GM19035 (cell line): ENCODE results near the gene TBCK.
"Not testable (repeated sequence)": the region's sequence is repeated elsewhere in the genome, so short reads cannot be mapped to it uniquely, and the experiment has no call there.

Experiments
- ATAC-seq: cut with Tn5 transposase; IDR thresholded peaks from one replicate; pipeline ENCODE4 v1.9.1; 2021; ENCODE audit not compliant: unreplicated experiment

TBCK gene

DNA sequence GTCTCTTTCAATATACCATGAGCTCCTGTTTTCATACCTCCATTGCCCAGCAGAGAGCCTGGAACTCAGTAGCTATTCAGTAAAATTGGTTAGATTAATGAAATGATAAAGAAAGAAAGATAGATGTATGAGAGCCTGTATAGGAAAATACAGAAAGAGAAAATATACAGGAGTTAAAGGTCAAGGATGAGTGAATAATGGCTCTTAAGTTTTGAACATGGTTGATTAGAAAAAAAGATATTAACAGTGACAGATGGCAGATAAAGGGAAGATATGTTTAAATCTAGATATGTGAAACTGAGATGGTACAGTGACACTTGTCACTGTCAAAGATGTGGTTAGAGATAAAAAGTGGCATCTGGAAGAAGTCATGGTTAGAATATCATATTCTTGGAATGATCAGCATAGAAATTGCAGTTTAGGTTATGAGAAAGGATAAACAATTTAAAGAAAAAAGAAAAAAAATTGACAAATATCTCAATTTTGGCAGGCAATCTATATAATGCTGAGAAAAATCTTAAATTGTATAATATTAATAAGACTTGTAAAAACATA, 179.2 kb downstream of the TBCK start:
- no peak for ATAC-seq

DNA sequence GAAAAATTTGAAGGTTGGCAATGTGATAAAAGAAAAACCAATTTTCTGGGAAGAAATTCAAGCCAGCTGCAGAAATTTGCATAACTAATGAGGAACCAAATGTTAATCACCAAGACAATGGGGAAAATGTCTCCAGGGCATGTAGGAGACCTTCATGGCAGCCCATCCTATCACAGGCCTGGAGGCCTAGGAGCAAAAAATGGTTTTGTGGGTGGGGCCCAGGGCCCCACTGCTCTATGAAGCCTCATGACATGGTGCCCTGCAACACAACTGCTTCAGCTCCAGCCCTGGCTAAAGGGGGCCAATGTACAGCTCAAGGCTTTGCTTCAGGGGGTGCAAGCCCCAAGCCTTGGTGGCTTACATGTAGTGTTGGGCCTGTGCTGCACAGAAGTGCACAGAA, 184.0 kb downstream of the TBCK start:
- no peak for ATAC-seq

DNA sequence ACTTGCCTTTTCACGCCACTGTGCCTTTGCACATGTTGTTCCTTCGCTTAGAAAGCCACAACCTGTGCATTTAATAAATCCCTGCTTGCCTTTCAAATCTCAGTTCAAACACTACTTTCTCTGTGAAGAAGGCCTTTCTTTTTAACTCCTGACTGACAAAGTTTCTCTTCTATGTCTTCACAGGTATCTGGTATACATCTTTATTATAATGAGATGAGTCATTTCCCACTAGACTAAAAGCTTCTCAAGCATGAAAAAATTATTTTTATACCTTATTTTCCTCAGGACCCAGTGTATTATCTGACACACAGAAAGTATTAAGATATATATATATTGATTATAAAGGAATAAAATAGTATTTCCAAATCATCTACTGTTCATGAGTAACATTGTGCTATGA, 189.9 kb downstream of the TBCK start:
- no peak for ATAC-seq

DNA sequence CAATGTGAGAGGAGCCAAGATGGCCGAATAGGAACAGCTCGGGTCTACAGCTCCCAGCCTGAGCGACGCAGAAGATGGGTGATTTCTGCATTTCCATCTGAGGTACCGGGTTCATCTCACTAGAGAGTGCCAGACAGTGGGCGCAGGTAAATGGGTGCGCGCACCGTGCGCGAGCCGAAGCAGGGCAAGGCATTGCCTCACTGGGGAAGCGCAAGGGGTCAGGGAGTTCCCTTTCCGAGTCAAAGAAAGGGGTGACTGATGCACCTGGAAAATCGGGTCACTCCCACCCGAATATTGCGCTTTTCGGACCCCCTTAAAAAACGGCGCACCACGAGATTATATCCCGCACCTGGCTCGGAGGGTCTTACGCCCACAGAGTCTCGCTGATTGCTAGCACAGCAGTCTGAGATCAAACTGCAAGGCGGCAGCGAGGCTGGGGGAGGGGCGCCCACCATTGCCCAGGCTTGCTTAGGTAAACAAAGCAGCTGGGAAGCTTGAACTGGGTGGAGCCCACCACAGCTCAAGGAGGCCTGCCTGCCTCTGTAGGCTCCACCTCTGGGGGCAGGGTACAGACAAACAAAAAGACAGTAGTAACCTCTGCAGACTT, 196.0 kb downstream of the TBCK start:
- not testable (repeated sequence) for ATAC-seq

DNA sequence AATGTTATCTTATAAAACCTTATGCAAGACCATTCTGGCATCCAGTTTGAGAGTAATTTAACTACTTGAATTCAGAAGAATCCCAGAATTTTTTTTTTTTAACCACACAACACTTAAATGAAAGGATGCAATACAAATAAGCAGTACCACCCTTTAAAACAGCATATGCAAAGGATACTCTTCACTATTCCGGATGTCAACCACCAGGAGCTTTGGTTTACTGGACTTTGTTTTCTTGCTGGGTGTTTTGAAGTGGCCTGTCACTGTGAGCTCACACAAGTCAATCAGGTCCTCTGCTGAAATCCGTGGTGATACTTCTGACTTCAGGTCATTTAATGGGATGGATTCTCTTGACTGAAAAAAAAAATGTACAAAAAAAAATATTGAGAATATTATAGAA, 200.0 kb downstream of the TBCK start:
- ATAC-seq, result no peak

DNA sequence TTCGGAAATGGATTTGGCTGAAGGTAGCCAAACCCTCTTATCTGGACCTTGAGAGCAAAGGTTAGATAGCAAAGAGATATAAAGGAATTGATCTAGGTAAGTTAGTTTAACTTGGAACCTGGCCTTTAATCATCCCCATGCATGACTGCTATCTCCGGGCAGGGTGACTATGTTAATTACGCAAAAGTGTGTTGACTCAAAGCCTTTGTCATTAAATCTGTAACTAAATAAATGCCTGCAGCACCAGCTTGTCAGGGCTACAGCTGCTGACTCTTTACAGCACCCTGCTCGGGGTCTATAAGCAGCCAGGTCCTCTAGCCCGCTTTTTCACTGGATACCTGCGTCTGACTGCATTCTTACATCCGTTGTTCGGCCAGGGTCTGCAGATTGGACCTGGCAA, 201.7 kb downstream of the TBCK start:
- ATAC-seq, result no peak

DNA sequence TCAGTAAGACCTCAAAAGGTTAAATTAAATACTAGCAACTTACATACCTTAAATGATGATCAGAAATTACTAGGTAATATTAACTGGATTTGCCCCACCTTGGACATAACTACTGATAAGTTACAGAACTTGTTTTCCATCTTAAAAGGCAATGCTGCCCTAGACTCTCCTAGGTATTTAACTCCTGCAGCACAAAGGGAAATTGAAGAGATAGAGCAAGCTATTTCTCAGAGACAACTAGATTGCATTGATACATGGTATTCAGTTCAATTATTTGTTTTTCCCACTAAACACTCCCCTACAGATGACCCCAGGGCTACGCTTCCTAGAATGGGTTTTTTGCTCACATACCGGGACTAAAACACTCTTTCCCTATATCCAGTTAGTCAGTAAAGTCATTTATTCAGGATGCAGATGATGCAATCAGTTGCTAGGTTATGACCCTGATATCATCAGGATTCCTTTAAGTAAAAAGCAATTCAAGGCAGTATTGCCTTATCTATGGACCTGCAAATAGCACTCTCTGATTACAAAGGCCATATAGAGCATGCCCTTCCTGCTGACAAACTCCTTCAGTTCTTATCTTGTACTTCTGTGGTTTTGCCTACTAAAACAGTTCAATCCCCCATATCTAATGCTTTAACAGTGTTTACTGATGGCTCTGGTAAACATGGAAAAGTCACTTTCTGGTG, 204.1 kb downstream of the TBCK start:
- not testable (repeated sequence) for ATAC-seq

DNA sequence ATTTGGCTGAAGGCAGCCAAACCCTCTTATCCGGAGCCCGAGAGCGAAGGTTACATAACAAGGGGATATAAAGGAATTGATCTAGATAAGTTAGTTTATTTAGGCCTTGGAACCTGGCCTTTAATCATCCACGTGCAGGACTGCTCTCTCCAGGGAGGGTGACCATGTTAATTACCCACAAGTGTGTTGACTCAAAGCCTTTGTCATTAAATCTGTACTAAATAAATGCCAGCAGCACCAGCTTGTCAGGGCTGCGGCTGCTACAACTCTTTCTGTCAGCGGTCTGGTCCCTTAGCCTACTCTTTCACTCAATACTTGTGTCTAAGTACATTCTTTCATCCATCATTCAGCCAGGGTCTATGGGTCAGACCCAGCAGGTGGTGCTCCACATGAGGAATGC, 206.1 kb downstream of the TBCK start:
- ATAC-seq, result no peak

DNA sequence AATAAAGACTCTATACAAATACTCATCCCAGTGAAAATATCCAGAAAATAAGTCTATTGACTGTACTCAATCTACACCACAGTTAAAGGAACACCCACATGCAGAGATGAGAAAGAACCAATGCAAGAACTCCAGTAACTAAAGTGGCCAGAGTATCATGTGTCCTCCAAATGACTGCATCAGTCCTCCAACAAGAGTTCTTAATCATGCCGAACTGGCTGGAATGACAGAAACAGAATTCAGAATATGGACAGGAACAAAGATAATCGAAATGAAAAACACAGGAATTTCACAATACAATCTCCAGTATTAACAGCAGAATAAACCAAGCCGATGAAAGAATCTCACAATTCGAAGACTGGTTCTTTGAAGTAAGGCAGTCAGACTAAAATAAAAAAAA, 210.3 kb downstream of the TBCK start:
- ATAC-seq, result no peak

DNA sequence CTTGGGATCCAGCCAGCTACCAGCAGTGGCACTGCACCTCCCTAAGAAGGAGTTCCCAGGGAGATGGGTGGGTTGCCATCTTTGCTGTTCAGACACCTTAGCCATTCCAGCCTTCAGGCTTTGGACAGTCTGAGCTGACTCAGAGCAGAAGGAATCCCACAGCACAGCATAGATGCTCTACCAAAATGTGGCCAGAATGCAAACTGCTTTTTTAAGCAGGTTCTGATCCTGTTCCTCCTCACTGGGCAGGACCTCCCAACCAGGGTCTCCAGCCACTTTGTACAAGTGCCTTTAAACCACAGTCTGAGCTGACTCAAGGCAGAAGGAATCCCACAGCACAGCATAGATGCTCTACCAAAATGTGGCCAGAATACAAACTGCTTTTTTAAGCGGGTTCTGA, 211.7 kb downstream of the TBCK start:
- no peak for ATAC-seq

DNA sequence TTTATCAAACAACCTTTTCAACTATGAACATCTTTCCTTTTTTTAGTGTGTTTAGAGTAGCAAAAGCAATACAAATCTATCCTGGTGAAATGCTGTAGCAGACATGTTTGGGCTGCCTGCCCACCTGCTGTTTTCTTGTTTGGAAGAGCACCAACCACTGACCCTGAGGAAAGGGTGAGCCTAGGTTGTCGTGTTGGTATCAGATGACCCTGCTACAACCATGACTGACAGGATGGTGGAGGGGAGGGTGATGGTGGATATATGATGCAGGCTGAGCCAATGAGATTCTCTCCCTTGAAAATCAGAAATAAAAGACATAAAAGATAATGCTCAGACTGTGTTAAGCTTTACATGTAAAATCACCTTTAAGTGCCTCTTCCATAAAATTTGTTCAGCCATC, 219.6 kb downstream of the TBCK start:
- ATAC-seq, result no peak

DNA sequence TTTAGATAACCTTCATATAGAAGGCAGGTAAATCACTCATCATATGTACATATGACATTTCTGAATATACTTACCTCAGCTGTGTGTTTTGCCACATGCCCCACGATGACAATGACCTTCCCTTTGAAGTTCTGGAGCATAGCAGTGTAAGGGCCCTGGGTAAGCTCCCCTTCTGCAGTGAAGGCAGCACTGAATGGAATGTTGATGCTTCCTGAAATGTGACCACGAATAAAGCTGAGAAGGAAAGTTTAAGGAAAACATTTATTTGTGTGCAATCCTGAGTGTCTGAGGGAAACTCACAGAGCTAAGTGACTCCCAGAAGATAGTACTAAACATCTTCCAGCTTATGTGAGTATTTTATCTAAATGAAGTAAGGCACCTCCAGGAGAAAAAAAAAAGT, 220.6 kb downstream of the TBCK start:
- no peak for ATAC-seq

DNA sequence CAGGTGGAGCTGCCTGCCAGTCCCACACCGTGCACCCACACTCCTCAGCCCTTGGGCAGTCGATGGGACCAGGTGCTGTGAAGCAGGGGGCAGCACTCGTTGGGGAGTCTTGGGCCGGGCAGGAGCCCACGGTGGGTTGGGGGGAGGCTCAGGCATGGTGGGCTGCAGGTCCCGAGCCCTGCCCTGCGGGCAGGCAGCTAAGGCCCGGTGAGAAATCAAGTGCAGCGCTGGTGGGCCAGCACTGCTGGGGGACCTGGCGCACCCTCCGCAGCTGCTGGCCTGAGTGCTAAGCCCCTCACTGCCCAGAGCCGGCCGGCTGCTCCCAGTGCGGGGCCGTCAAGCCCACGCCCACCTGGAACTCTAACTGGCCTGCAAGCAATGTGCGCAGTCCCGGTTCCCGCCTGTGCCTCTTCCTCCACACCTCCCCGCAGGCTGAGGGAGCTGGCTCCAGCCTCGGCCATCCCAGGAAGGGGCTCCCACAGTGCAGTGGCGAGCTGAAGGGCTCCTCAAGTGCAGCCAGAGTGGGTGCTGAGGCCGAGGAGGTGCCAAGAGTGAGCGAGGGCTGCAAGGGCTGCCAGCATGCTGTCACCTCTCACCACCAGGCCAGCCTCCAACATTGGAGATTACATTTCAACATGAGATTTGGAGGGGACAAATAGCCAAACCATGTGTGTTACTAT, 223.5 kb downstream of the TBCK start:
- no peak for ATAC-seq

DNA sequence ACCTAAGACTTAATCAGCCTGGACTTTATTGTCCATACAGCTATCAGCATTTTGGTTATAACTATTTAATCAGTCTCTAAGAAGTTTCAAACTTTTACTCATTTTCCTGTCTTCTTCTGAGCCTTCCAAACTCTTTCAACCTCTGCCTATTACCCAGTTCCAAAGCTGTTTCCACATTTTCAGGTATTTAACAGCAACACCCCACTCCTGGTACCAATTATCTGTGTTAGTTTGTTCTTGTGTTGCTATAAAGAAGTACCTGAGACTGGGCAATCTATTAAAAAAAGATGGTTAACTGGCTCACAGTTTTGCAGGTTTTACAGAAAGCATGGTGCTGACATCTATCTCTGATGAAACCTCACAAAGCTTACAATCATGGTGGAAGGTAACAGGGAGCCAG, 225.2 kb downstream of the TBCK start:
- no peak for ATAC-seq

DNA sequence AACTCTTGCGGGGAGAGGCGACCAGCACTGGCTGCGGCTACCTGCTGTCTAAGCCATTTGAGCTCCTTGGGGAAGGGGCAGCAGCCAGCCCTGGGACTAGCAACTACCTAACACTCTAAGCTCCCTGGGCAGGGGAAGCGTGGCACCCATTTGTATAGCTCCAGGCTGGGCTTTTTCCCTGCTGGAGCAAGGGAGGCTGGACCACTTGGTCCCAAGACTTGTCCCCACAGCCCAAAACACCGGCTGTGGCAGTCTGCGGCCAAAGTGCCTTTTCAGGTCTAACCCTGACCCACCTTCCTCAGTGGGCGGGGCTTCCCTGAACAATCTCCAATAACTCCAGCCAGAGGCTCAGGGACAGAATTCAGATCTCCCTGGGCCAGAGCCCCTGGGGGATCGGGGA, 232.9 kb downstream of the TBCK start:
- ATAC-seq, result no peak

DNA sequence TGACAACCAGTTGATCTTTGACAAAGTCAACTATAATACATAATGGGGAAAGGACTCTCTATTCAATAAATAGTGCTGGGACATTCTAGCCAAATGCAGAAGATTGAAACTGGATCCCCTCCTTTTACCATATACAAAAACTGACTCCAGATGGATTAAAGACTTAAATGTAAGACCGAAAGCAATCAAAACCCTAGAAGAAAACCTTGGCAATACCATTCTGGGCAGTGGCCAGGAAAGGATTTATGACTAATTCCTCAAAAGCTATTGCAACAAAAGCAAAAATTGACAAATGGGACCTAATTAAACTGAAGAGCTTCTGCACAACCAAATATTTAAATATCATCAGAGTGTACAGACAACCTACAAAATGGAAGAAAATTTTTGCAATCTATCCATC, 235.6 kb downstream of the TBCK start:
- ATAC-seq, result no peak

DNA sequence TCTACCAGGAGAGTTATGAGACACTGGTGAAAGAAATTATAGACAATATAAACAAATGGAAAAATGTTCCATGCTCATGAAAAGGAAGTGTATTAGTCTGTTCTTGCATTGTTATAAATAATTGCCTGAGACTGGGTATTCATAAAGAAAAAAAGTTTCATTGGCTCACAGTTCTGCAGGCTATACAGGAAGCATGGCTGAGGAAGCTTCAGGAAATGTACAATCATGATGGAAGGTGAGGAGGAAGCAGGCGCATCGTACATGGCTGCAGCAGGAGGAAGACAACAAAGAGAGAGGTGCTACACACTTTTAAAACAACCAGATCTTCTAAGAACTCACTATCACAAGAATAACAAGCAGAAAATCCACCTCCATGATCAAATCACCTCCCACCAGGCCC, 236.4 kb downstream of the TBCK start:
- ATAC-seq, result no peak

DNA sequence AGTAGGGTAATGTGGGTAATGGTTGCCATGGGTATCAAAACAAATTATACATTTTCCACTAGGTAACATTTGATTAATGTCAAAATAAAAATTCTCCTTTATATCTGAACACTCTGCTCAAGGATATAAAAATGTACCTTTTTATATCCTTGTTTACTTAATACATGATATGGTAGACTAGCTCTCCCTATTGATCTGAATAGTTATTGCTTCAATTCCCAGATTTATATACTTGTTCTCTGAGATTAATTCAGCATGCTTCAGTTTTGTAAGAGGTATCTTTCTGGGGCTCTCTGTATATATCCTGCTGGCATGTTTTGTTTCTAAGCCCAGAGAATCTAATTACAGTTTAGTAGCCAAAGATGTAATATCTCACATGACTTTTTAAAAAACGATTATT, 251.0 kb downstream of the TBCK start:
- ATAC-seq, result no peak

DNA sequence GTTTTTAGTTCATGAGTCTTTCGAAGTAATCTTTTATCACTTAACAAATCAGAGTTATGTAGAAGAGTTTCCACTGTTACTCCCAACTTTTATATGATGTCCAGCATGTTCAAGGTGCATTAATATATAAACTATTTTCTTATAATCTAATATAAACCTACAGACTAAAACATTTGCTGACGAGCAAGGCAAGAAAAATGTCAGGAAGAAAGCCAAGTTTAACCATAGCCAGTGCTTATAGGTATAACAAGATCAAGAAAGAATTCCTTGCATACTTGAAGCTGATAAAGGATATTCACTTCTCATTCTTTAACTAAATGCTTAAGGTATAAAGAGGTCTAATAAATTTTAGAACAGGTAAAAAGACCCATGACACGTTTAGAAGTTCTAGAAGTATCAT, 253.0 kb downstream of the TBCK start:
- ATAC-seq, result no peak

DNA sequence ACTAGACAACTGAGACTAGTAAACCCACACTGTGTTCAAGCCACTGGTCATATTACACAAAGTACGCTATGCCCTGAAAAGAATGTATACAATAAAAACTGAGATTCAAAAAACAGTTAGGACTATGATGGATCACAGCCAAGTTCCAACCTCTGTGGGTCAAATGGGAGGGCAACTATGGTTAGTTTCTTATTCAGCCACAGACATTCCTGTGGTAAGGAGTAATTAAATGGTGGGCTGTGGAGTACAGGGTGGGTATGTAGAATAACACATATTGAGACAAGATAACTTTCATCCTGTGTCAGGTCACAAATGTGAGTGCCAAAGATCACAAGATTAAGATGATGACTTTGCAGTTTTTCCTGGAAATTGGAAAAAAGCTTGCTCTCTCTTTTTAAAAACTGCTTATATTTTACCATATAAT, 253.5 kb downstream of the TBCK start:
- ATAC-seq, result no peak

DNA sequence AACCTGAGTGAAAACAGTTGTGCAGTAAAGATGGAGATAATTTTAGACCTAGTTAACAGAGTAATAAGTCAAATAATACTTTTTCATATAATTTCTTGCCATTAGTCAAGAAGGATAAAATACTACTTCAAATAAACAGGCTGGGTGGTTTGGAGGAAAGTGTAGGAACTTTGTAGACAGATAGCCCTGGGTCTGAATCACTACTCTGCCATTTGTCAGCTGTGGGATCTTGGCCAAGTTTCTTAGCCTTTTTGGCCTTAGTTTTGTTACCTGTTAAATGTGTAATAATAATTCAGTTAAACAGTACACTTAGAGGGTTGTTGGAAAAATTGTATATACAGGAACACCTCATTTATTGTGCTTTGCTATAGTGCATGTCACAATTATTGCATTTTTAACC, 257.1 kb downstream of the TBCK start:
- no peak for ATAC-seq

DNA sequence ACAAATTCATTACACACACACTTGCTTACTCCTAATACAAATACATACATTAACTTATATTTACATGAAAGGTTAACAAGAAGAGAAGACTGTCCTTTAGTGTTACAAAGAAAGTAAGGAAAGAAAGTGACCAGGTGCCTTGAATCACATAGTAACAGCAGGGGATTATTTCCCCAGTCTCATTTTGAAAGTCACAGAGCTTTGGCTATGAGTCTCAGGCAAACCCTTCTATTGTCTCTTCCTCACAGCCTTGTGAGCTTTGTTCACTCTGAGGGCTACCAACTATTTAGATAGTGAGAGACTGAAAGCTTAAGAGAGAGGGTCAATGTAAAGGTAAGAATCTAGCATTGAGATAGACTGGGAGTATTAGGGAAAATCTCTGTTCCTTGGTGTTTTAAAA, 259.1 kb downstream of the TBCK start:
- ATAC-seq, result no peak
